Measurements from ENCODE around the gene SPRY1.

DNA sequence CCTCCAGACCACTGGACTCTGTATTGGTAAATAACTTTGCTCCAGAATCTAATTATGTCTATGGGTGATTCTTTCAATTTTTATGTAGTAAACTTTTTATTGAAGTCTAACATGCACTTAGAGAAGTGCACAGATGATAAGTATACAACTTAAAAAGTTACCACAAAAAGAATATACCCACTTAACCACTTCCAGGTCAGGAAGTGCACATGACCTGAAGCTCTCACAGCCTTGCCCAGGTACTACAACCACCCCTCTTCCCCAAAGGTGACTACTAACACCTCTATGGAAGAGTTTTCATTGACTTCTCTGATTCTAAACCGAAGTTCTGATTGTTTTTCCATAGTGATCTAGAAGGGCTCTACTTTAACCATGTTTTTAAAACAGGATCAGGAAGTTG is 43.6 kb upstream of the SPRY1 start:
- TF ChIP-seq, protein P1, sequence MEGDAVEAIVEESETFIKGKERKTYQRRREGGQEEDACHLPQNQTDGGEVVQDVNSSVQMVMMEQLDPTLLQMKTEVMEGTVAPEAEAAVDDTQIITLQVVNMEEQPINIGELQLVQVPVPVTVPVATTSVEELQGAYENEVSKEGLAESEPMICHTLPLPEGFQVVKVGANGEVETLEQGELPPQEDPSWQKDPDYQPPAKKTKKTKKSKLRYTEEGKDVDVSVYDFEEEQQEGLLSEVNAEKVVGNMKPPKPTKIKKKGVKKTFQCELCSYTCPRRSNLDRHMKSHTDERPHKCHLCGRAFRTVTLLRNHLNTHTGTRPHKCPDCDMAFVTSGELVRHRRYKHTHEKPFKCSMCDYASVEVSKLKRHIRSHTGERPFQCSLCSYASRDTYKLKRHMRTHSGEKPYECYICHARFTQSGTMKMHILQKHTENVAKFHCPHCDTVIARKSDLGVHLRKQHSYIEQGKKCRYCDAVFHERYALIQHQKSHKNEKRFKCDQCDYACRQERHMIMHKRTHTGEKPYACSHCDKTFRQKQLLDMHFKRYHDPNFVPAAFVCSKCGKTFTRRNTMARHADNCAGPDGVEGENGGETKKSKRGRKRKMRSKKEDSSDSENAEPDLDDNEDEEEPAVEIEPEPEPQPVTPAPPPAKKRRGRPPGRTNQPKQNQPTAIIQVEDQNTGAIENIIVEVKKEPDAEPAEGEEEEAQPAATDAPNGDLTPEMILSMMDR (IDR thresholded peaks at IDR 0.05; ENCODE audit: borderline replicate concordance, extremely low read depth, low read length, poor library complexity, severe bottlenecking): no peak
- TF ChIP-seq EZH2 (IDR thresholded peaks at IDR 0.05; ENCODE audit: borderline replicate concordance, low read depth, low read length, severe bottlenecking): no peak

All from DND-41 (cell line).